ENCODE results near the gene C10orf120. TPM values are rescaled to one million over a fixed set of nuclear protein-coding genes. Genes with fewer than 3 reads are reported as not detected.

The C10orf120 gene
- polyA plus RNA-seq, 1 donor = not detected

DNA sequence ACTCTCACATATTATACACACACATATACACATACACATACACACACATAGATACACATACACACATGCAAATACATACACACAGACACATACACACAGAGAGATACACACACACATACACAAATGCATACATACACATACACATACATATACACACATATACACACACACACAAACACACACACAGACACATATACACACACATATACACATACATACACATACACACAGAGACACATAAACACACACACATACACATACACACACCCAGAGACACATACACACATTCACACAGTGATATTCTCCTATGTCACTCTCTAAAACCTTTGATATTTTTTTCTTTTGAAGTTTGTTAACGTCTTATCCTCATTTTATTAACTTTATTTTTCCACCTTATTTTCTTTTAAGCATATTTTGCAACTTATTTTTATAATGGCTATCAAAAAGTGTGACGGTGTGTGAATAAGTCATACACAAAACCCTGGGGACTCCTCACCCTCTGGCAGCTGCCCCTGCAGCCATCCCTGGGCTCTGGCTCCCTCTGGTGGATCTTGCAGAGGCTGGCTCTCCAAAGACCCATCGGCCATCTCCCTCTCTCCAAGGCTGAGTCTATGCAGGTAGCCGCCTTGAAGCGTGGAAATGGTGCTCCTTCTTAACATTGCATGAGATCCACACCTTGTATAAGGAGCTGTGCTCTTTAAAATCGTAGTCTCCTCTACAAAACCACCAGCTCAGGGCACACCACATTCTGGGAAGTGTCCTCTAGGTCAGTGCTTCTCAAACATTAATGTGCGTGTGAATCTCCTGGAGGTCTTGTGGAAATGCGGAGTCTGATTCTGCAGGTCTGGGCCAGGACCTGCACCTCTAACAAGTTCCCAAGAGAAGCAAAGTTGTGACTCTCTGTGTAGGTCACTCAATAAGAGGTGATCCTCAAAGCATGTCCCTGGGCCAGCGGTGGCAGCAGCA lies 4.1 kb upstream of the C10orf120 start:
- peak; percentile 55 for DNase-seq

DNA sequence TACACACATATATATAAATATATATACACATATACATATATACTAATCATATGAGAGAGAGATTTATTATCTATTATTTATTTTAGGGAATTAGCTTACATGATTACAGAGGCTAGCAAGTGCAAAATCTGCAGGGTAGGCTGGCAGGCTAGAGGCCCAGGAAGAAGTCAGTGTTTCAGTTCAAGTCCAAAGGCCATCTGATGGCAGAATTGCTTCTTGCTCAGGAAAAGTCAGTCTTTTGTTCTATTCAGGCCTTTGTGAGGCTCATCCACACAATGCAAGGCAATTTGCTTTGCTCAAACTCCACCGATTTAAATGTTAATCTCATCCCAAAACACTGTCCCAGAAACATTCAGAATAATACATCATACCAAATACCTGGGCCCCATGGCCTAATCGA lies 2.6 kb upstream of the C10orf120 start:
- no peak for DNase-seq

DNA sequence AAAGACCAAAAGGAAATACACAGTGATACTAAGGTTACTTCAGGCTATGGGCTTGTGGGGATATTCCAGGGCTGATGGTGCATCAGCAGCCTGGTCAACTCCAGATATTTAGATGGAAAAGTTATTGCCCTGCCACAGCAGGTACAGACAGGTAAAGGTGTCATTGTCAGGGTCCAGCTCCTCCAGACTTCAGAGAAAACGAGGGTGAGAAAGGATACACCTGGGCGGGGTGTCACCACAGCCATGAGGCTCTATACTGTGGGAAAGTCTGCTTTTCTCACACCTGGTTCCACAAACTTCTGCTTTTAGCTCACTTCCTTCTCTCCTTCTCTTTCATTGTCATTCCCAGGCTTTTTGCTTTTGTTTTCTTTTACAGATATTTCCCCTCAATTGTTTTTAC lies 2.0 kb upstream of the C10orf120 start:
- no peak for DNase-seq

DNA sequence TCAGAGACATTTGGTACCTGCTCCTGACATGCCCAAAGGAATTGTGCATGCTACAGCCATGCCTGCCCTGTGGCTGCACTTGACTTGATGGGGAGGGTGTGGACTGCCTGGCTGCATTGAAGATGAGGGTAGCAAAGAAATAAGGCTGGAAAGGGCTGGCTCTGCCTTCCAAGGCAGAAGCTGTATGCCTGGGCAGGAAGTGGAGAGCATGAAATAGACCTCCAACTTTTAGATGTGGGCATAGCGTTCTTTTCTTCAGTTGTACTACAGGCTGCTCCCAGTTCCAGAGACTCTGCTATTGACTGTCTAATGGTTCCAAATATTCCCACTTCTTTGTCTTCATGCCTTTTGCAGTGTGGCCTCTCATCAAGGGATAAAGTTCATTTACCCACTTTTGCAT lies 3.0 kb downstream of the C10orf120 start:
- DNase-seq = no peak

DNA sequence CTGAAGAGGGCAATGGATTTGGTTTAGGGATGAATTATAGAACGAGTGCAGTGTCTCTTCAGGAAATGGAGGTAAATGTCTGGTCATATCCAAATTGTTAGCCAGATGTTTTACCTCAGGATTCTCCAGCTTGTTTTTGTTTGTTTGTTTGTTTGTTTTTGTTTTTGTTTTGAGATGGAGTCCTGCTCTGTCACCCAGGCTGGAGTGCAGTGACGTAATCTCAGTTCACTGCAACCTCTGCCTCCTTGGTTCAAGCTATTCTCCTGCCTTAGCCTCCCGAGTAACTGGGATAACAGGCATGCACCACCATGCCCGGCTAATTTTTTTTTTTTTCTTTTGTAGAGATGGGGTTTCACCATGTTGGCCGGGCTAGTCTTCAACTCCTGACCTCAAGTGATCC lies 6.9 kb downstream of the C10orf120 start:
- no peak for DNase-seq

DNA sequence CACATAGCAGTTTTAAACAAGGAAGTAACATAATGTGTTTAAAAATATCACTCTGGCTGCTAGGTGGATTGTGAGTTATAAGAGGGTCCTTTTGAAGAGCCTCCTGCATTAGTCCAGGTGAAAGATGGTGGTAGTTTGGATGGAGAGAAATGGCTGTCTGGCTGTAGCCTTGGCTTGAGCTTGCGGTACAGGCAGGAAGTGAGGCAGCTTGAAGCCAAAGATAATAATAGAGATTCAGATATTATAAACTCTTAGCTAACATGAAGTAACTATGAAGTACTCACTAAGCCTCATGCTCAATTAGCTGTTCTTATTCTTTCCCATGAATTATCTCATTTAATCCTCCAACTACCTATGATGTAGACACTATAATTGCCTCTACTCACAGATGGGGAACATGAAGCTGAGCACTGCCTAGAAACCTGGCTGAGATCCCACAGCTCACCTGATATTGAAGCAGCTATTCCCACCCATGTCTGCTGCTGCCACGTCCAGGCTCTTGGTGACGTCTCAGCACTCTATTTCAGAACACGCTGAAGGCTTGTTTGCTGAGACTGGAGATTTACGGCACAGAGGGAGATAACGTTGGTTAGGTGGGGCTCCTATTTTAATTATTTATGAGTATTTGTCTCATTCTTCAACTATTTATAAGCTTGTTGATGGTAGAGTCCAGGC lies 10.4 kb downstream of the C10orf120 start:
- DNase-seq = no peak

DNA sequence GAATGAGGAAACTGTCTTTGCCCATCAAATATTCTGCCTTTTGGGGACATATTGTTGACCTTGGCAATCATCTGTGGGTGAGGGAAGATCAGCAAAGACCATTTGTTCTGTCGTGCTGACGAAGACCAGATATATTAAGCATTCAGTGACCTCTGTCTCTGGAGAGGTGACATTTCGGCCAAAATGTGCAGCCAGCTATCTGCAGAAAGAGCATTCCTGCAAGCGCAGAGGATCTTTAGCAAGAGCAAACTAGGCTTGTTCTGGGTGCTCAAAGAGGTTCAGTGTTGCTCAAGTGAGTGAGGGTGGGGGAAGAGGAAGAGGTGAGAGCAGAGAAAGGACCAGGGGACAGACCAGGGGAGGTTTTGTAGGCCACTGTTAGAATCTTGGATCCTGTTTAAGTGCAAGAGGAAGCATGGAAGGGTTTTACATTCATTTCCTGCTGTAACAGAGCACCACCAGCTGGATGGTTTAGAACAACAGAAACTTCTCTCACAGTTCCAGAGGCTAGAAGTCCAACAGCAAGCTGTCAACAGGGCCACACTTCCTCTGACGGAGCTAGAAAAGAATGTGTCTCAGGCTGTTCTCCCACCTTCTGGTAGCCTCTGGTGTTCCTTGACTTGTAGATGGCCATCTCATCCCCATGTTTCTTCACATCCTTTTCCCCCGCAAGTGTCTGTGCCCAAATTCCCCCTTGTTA lies 11.2 kb downstream of the C10orf120 start:
- DNase-seq = peak; percentile 53

DNA sequence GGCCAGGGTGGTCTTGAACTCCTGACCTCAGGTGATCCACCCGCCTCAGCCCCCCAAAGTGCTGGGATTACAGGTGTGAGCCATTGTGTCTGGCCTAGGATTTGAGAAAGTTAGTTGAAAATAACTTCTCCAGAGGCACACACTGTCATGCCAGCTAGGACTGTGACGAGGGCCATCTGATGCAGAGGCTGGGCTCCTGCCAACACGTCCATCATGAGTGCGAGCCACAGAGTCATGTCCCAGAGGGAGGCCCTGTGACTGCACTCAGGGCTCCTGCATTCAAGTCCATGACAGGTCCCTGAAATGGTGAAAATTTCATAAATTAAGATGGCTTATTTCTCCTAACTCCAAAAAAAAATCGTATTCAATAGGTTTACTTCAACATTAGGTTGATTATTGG lies 17.1 kb downstream of the C10orf120 start:
- no peak for DNase-seq

DNA sequence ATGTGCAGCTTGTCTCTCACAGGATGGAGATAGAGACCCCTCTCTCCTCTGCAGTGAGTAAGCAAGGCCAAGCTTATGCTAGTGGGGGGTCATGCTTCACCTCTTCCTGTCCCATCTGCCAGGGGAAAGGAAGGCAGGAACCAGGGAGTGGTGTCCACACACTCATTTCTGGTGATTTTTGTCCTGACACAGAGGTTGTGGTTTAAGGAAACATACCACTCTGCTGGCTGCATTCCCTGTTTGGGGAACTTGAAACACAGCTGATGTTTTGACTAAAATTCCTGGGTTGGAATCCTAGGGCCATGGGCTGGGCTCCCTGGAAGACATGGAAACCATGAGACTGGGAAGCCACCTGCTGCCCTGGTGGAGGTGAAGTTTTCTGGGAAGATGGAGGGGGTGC lies 21.4 kb downstream of the C10orf120 start:
- DNase-seq = no peak

DNA sequence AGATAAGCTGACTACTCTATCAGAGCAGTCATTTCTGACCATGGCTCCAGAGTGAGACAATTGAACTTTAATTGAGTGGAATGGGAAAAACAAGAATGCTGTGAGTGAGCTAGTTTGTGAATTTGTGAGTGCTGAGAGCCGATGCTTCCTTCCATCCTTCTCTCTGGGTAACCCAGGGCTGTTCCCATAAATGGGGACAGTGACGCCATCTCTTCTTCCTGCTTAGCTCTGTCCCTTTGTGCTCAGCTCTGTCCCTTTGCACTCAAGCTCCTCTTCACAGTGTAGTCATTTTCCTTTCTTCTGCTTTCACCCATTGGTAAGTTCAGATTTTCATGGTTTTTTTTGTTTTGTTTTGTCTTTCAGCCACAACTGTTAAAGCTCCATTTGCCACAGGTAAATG lies 24.4 kb downstream of the C10orf120 start:
- no peak for DNase-seq

DNA sequence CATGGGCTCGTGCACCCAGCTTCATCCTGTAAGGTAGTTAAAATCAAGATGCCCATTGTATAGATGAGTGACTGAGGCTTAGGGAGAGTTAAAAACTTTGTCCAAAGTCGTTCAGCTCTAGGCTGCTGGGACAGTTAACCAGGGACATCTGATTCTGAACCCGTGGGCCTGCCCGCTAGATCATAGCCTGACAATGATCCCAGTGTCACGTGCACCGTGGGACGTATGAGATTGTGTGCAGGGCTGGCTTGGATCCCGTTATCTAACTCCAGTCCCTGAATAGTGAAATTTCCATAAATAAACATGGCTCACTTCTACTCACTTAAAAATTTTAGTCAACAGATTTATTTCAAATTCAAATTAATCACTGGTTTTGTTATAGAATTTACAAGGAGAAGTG lies 24.9 kb downstream of the C10orf120 start:
- no peak for DNase-seq

DNA sequence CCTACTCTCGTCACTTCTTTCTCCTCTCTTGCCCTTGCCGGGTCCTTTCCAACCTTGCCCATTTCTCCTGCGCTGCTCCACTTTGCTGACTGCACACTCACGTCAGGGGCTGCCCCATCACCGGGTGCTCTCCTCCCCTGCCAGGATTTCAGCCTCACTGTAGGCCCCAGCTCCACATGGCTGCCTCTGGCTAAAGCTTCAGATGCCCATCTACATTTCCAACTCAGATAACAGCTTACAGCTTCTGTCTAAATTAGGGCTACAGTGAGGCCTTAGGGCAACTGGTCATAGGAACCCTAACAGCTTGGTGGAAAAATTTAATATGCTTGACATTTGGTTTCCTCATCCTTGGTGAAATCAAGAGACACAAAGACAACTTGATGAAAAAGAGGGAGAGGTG lies 25.9 kb downstream of the C10orf120 start:
- no peak for DNase-seq

DNA sequence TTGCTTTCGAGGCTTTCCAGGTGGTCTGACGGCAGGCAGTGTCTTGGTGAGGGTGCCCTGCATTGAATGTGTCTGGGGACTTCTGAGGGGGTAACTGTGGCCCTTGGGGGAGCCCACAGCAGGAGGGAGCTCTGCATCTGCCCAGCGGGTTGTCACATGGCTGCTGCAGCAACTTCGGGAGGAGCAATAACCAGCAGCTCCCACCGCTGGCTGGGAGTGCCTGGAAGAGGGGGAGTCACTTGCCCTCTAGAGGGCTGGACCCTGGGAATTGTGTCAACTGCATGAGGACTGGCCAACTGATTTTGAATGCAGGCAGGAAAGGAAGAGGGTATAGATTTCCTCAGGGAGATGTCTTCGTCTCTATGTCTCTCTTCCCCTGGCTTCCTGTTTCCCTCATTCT lies 26.4 kb downstream of the C10orf120 start:
- DNase-seq = no peak

DNA sequence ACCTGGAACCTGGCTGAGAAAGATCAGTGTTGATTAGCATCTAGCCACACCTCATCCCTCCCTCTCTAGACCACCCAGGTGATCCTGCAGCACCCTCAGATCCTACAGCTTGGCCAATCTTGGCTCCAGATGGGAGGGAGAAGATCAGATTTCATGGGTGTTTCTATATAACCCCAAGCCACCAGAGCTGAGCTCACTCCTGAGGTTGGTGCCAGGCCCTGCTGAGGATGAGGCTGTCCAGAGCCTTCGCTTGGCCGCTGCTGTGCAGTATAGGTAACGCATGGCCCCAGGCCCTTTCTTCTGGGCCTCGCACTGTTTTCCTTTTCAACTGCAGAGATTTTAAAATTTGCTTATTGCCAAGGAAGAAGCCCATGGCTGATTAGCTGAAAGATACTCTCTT lies 27.0 kb downstream of the C10orf120 start:
- no peak for DNase-seq

DNA sequence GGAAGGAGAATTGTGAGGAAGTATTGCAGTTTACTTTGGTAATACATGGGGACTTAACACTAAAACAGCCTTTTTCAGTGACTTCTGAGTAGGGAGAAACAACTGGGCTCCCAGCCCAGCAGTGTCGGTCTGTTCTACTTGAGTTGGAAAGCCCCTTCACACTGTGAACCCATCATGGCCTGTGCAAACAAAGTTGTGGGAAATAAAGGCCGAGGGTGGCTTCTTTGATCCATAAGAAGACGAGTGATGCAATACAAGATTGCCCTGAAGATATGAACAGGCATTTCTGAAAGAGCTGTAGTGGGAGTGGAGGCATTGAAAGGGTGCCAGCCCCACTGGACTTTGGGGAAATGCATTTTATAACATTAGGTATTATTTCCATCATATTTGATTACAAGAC lies 28.3 kb downstream of the C10orf120 start:
- DNase-seq = no peak

DNA sequence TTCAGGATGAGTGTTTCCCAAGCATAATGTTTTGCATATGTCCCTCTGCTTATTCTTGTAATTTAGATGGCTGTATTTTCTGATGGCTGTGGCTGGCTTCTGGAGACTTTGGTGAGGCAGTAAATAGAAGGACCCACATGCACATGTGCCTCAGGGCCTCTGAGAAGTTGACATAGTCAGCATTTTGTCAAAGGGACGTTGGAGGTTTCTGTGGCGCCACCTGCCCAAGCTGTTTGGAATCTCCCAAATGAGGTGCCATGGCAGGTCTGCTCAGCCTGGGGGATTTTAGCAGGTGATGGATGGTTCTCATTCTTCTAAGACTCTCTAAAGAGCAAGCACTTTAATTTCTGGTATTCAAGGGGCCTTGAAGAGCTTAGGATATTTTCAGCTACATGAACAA lies 29.8 kb downstream of the C10orf120 start:
- no peak for DNase-seq

DNA sequence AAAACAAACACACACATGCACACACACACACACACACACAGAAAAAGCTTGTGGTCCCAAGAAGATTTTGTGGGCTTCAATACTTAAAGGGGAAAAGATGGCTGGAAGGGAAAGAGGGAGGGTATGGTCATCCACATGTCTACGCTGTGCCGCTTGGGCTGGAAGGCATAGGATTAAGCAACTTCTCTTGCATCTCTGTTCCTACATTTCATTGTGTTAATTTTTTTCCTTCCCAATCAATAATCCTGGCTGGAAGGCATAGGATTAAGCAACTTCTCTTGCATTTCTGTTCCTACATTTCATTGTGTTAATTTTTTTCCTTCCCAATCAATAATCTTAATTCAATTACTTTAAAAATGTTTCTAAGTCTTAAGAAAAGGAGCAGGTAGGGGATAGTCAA lies 30.6 kb downstream of the C10orf120 start:
- no peak for DNase-seq

DNA sequence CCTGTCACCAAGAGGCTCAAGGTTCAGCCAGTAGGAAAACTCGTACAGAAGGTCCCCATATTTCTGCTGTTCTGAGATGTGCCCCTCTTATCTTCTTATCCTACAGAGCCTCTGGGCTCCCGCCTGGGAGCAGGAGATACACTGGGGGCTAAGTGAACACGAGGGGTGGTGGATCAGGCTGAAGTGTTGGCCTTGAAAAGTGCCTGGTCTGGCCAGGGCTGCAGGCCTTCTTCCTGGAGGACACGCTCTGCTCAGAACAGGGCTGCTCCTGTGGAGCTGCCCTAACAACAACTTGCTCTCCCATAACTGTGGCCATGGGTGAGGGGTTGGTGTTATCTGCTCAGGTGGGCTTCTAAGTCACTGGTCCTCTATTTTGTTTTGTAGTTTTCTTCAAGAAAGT lies 33.7 kb downstream of the C10orf120 start:
- no peak for DNase-seq

DNA sequence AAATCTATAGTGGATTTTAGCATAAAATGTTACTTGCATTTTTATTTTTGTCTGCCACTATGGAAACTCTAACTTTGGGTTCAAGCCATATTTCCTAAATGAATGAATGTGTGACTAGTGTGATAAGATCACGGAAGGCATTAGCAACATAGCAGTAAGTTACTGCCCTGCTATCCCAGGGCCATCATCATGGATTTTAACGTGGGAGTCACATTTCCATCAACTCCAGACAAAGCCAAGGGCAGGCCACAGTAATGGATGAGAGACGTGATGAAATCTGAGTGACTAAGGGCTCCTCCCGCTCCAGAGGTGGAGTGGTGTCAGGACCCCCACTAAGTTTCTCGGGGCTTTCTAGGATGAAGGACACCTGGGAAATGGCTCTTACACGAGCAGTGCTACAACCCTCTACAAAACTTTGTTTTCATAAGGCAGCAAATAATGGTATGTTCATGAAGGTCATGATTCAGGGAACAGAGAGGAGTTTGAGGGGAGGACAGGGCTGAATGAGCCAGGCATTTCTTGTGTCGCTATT lies 34.3 kb downstream of the C10orf120 start:
- peak; percentile 46 for DNase-seq

DNA sequence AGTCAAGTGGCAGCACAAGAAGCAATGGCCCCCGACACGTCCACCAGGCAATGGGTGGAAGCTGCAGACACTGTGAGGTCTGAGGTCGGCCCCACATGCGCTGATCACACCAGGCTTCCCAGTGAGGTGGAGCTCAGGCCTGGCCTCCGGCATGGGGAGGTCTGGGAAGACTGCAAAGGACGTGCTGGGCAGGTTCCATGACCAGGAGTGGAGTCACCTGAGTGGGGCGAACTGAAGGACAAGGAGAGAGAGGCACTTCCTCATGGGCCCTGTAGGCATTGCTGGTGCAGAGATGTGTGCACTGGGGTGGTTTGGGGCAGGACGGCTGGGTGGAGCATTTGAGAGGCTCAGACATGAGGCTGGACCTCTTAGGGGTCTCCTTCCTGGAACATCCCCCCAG lies 35.1 kb downstream of the C10orf120 start:
- no peak for DNase-seq

DNA sequence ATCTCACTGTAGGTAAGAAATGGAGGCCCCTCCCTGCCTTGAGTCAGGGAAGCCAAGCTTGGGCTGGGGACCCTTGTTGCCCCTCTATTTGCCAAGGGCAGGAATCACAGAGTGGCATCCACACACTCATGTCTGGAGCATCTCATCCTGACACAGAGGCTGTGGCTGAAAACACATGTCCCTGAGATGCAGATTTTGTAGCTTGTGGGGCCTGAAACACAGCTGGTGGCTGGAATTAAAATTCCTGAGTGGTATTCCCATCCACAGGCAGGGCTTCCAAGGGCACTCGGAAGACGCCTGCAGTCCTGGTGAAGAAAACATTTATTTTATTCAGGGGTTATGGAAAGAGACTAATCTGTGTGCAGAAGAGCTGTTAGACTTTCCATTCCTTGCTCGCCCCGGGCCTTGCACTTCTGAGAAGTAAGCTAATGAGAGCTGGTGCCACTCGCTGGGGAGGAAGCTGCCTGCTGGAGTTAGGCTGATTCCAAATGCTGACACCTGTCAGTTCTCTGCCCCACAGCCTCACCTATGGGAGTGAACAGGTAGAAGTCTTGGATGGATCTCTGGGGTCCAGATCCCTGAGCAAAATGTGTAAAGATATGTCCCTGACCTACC lies 36.0 kb downstream of the C10orf120 start:
- DNase-seq = no peak

DNA sequence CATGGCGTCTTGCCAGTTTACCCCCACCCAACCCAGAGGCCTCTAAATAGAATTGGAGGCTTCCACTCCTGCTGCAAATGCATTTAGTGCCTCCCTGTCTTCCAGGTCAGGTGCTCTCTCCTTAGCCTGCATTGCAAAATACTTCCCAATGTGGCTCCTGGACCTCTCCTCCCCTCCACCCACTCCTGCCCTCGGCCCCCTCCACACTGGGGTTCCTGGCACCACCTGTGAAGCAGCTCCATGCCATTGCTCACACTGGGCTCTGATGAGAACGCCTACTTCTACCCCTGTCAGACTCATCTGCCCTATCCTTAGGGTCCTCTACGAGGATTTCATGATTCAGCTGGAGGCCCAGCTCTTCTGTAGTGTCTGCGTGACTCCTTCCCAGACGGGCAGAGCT lies 37.4 kb downstream of the C10orf120 start:
- no peak for DNase-seq

Measured in left kidney (tissue), 2 donors.